GM18873 (cell line): ENCODE results near the gene CABLES1.

Source experiments
- ATAC-seq: cut with Tn5 transposase; IDR thresholded peaks from one replicate; pipeline ENCODE4 v1.9.1; 2021; ENCODE audit warnings: mild to moderate bottlenecking, moderate library complexity, moderate number of reproducible peaks; ENCODE audit not compliant: unreplicated experiment, low FRiP score

Gene CABLES1

DNA sequence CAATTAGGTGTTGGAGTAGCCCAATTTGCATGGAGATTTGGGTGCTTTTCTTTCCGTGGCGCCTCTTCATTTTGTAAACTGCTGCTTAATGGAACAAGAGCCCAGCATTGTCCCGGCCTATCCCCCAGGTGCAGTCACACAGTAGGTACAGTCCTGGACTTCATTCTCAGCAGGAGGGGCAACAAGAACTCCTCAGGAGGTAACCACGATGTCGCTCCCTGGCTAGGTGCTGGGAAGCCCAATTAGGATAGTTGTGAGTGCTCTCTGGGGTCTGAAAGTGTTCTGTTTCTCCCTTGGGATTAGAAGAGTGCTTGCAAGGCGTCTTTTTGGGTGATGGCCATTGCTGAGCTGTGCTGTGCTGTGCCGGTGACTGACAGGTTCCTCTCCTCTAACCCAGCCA lies 53.8 kb downstream of the CABLES1 start:
- no peak for ATAC-seq

DNA sequence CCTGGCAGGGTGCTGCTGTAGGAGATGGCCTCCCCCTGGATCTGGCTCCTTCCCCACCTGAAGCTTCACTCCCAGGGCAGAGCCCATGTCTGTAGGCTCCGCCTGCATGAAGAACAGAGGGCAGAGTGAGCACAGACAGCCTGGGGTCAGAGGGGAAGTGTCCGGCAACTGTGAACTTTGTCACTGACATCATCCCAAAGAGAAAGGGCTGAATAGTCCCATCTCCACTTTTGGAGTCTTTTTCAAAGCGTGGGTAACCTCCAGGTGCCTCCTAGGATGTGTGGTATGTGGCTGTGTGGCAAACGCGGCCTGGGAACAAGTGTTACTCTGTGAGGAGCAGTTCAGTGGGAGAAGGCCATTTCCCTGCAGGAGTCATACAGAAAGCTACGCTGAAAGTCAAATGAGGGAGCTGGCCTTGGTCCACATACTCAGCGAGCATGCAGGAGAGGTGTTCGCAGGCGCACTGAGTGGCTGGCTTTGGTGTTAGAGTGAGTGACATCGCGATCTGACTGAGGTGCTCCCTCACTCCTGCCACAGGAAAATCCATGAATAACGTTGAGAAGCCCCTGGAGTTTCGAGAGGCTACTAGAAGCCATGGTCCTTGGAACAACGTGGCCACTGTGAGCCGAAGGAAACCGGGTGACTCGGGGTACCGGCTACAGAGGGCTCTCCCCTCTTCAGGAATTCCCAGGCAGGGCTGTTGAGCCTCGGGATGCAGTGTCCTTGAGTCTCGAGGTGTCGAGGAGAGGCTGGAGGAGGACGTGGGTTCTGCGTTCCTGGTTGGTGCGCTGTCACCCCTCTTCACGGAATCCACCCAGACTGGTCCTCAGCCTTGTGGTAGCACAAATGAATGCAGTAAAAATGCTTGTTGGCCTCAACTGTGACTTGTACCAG lies 54.7 kb downstream of the CABLES1 start:
- ATAC-seq = no peak

DNA sequence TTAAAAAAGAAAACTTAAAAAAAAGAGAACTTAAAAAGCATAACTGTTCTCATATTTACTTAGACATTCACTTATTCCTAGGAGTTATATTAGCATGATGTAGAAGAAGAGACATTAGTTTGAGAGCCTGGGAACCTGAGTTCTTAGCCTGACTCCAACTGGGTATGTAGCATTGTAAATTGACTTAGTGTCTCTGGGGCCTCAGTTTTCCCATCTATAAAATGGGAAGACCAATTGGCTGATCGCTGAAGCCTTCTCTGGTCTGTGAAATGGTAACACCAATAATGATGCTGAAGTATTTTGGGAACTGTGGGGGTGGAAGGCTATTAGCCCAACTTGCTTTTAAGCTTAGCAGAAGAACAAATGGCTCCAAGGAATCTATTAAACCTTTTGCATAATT lies 55.9 kb downstream of the CABLES1 start:
- no peak for ATAC-seq

DNA sequence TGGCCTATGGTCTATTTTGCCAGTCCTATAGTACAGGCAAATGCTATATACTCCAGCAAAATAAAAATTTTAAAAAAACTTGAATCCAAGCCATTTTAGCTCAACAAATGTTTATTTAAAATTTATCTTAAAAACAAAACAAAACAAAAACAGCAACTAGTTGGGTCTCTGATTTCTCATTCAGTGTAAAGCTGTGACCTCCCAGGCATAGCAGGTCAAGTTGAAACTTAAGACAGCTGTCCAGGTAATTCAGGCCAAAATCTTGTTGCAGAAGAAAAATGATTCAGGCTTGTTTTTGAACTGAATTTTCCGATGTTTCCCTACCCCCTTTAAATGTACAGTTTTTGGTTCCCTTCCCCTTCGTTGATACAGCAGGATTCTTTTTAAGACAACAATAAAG lies 58.5 kb downstream of the CABLES1 start:
- ATAC-seq = no peak

DNA sequence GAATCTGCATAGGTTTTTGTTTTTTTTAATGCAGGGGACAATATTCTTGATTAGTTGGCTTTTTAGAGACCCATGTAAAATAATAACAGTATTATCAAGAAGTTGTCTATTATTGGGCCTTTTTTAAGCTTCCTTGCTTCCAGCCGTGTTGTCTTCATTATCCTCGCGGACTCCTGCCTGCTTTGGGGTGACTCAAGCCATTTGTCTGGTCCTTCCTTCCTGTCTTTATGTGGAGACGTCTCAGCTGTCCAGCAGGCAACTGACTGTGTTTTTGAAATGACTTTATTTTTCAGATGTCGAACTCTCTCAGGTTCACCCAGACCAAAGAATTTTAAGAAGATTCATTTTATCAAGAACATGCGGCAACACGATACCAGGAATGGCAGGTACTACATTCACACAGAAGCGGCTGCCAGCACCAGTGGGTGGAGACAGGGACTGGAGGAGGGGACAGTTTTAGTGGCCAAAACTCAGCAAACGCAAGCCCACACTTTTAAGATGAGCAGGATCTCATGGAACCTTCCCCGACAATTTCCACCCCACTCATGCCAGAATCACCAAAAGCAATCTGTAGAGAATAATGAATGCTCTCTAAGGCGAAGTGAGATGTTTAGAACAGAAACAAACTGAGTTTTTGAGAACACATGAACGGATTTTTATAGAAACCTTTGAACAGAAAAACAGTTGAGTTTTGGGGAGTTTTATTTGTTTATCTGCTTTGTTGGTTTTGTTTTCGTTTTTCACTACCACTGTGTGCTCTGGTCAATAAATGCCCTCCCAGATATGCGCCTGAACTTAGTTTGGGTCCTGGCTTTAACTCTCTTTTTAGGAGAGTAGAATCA lies 59.1 kb downstream of the CABLES1 start:
- no peak for ATAC-seq

DNA sequence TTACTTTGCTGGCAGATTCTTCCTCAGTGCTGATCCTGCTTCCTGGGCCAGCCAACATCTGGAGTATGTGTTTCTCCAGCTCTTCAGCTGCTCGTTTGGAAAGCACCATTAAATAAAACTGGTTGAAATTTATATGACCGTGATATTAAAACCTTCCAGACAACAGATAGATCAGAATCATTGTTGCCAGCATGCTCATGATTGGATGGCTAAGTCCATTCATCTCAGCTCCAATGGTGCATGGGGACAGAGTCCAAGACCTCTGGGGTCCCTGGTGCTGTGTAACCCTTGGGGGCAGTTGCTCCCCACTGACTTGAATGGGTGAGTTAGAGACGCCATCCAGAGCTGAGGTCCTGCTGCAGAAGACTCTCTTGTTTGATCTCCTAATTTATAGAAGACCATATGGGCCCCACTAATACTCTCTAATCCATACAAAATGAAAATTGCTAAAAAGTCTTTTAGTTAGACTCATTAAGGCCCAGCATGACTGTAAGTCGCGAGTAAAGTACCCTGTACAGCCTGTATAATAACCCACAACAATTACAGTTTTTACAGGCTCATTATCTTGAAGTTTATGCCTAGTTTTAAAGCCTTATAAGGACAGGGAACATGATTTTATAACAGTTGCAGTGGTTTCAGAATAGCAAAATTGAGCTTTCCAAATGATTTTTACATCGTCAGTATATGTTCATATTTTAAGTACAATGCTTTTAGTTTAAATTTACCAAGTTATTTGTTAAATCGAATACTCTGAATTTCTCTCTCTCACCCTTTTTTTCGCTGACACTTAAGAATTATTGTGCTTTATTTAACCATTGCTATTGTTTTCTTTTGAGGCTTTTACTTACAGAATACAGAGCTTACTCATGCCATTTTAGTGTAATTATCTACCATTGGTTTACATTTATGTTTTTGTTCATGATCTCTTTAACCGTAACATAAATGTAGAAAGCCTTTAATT lies 60.0 kb downstream of the CABLES1 start:
- no peak for ATAC-seq

DNA sequence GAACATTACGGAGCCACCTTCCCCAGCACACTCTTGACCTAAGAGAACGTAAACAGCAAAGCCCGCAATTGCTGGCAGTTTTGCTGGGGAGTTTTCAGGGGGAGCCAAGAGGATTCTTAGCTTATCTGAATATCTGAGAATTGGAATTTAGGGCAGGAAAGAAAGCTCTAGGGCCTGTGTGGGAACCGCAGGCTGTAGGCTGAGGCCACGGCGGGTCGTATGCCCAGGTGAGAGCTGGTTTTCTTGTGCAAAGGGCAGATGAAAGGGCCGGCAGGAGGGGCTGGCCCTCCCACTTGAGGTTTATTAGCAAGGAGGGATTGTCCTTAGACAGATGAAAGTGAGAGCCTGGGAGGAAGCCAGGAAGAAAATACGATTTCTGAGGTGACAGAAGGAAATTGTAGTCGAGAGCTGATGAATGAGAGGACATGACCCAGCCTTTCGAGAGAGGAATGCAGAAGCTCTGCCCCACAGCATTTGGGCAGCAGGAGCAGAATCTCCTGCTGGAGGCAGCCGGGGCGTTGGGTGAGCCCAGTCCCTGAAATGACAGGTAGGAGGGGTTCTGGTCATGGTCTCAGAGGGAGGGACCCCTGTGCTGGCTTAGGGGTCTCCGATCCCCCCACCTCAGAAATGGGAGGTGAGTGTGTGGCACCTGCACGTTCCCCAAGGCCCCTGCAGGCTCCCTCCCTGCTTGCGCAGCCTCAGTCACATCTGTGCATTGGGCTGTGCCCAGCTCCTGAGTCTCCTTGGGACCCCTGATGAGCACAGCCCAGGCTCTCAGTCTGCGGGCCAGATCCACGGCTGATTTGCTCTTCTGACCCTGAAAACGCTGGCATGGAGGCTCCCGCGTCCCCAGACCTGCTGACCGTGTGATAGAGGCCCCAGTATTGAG lies 61.1 kb downstream of the CABLES1 start:
- ATAC-seq = no peak

DNA sequence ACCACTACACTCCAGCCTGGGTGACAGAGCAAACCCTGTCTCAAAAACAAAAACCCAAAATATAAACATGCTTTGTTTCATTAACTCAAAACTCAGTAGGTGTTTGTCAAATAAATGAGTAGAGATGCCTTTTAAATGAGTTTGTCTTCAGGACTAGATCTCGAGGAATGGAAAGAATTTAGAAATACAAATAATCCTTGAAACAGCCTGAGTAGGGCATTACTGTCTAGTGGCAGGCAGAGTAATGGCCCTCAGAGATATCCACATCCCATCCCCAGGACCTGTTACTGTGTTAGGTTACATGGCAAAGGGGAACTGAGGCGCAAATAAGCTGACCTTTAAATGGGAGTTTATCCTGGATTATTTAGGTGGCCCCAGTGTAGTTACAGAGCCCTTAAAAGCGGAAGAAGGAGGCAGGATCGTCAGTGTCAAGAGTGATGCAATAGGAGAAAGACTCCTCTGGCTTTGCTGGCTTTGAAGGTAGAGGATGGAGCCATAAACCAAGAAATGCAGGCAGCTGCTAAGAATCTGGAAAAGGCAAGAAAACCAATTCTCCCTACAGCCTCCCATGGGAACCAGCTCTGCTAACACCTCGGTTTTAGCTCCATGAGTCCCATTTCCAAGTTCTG lies 63.0 kb downstream of the CABLES1 start:
- no peak for ATAC-seq

DNA sequence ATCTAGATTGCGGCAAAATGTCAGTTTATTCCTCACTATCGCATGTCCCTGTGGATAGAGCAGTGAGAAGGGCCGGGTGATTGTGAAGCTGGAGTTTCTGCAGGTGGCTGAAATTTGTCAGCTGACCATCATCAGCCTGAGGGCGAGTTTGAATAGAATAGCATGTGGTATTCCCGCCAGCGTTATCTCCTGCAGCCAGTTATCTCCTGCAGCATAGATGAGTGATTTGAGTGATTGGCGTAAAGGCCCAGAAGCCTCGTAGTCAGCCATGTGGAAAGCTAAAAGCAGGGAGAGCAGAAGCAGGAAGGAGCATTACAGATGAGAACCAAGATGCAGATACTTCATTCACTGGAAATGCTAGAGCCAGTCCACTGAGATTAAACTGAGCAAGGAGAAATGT lies 65.5 kb downstream of the CABLES1 start:
- ATAC-seq = no peak

DNA sequence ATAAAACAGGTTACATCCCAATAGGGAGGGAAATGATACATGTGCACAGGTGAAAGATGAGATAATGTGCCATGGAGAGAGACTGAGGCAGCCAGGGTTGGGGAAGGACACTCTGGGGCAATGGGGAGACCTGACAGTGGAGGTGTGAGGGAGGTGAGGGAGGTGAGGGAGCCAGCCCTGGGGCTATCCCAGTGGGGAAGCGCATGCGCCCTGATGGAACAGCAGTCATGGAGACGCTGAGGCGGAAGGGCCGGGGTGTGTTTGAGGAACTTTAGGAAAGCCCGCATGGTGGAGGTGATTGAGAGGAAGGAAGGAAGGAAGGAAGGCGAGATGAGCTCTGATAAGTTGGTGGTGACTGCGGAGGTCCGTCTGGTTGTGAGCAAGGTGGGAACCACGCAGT lies 66.5 kb downstream of the CABLES1 start:
- no peak for ATAC-seq

DNA sequence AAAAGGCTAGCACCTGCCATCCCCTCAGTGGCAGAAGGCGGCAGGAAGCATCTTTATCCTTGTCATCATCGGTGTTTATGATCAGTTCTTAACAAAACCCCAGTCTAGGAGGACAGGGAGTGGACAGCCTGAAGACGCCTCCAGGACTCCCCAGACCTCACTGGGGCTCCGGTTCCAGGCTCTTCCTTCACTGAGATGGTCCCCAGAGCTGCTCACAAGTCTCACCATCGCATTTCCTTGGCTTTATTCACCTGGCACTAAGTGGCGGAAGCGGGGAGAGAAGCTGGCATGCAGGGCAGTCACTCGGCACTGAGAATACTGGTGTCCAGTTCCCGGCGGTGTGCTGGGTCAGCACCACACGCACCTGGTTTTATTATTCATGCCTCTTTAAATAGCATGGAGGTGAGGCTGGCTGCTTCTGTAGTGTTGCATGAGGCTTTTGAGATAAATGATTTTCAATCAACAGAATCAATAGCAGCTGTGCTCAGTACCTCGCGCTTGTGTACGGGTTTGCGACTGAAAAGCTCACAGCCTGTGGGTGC lies 68.7 kb downstream of the CABLES1 start:
- ATAC-seq = no peak

DNA sequence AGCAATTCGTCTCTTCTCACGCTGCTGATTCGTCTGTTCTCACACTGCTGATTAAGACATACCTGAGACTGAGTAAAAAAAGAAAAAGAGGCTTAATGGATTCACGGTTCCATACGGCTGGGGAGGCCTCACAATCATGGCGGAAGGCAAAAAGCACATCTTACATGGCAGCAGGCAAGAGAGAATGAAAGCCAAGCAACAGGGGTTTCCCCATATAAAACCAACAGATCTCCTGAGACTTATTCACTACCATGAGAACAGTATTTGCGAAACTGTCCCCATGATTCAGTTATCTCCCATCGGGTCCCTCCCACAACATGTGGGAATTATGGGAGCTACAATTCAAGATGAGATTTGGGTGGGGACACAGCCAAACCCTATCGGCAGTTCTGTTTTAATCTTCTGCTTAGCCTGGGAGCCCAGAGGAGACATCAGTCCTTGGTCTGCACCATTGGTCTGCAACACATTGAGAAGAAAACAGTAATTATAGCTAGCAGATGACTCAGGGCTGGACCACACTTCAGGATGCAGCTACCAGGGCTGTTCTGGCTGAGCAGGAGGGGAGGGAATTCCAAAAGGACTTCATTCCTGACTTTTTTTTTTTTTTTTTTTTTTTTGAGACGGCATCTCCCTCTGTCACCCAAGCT lies 69.4 kb downstream of the CABLES1 start:
- no peak for ATAC-seq

DNA sequence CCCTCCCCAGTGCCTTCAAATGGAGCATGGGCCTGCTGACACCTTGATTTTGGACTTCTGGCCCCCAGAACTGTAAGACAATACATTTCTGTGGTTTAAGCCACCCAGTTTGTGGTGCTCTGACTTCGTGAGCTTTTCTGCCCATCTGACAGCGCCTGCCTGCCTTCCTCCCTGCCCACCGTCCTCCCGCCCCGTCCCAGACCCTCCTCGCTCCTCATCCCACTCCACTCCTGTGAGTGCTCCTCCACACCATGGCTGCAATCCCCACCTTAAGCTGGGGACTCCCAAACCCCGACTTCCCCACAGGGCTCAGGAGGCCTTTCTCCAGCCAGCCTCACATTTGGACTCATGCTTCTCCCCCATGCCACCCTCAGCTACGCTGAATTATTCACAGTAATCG lies 70.7 kb downstream of the CABLES1 start:
- ATAC-seq = no peak

DNA sequence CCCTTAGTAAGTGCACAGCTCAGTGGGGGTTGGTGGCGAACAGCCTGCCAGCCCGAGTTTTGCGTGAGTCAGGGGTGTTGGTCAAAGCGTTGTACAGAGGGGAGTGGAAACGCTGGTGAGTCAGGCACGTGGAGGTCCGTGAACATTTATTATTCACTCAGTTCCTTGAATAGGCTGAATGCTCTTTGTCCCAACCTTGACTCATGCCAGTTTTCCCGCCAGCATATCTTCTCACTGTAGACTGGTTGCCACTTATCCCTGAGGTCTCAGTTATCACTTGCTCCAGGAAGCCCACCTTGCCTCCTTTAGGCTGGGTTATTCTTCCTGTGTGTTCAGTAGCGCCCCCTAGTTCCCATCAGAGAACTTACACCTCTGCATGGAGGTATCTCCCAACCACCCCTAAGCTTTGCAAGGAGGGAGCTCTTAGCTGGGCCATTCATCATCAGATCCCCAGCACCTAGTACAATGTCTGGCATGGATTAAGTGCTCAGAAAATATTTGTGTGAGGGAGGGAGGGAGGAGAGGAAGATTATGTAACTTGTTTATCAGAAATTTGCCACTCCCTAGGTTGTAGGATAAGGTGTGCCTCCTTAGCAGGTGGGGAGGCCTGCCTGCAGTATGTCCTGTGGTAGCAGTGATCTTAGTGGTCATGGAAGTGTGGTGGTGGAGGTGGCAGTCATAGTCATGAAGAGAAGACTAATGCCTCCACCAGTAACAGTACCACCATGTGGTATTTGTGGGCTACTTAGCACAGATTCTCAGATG lies 72.1 kb downstream of the CABLES1 start:
- ATAC-seq = no peak

DNA sequence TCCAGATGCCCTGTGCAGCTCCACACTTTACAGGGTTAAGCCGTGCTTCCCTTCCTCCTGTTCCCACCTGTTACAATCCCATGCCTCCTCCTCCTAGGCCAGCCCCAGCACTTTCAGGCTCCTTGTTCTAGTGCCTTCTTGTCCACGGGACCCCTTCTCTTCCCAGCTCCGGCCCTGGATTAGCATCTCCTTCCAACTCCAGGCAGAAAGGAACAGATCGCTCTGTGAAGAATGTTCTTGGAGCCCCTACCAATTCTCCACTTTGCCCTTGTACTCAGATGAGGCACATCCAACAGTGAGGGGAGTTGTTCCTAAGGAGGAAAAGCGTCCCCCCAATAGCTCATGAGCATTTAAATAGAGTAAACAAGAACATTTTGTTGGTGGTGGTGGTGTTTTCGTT lies 72.7 kb downstream of the CABLES1 start:
- no peak for ATAC-seq

DNA sequence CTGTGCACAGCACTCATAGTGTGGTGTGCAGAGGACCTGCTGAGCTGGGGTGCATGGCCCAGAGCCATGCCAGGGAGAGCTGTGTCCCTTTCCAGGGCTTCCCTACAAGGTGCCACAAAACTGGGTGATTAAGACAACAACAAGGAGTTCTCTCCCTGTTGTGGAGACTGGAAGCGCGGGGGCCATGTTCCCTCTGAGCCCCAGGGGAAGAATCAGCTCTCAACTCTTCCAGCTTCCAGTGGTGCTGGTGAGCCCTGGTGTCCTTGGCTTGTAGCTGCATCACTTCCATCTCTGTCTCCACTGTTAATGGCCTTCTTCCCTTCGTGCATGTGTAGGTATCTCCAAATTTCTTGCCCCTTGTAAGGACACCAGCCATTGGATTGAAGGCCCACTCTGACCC lies 73.3 kb downstream of the CABLES1 start:
- ATAC-seq = no peak

DNA sequence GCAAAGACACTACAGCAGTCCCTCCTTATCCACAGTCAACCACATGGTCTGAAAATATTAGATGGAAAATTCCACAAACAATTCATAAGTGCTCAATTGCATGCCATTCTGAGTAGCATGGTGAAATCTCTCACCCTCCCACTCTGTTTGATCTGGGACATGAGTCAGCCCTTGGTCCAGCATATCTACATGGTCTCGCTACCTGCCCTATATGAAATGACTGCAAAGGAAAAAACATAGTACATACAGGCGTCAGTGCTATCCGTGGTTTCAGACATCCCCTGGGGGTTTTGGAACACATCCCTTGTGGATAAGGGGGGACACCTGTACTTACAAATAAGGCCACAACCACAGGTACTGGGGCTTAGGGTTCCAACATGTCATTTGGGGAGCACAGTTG lies 73.7 kb downstream of the CABLES1 start:
- ATAC-seq = no peak

DNA sequence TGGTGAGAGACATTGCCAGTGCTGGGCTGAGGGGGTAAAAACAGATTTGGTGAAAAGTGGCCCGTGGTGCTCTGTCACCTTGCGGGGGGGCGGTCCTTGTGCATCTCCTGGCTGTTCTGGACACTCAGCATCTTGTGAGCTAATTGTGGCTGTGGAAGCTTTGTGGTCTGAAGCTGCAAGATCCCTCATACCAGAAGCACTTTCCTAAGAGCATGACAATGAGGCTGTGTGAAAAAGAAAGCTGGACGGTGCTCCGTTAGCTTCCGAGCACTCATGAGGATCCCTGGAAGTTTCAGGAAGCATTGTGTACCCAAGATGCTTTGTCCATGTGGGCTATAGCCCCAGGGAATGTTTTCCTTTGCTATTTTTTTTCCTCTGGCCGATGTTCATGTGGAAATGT lies 74.5 kb downstream of the CABLES1 start:
- no peak for ATAC-seq
